NCI-H146 (cell line): ENCODE measurements around the gene FNDC1.

Source experiments
- DNase-seq: peaks from one replicate; lab custom pipeline; 2025; lab: John Stamatoyannopoulos, UW

Gene FNDC1

GRCh38 chr6:159212028-159212427 lies 42.8 kb downstream of the FNDC1 start:
- no peak for DNase-seq

GRCh38 chr6:159212525-159213280 lies 43.5 kb downstream of the FNDC1 start:
- DNase-seq: peak; percentile 18

GRCh38 chr6:159213405-159213804 lies 44.2 kb downstream of the FNDC1 start:
- no peak for DNase-seq

GRCh38 chr6:159214281-159214680 lies 45.1 kb downstream of the FNDC1 start:
- no peak for DNase-seq

GRCh38 chr6:159217595-159218275 lies 48.5 kb downstream of the FNDC1 start:
- DNase-seq: peak; percentile 15

GRCh38 chr6:159220093-159220492 lies 50.9 kb downstream of the FNDC1 start:
- DNase-seq: no peak

- no peak for DNase-seq
Observed at GRCh38 chr6:159221486-159222170, 52.4 kb downstream of the FNDC1 start.

- no peak for DNase-seq
Observed at GRCh38 chr6:159224452-159224851, 55.3 kb downstream of the FNDC1 start.

GRCh38 chr6:159229651-159230051 lies 60.5 kb downstream of the FNDC1 start:
- DNase-seq: no peak

- DNase-seq: no peak
Observed at GRCh38 chr6:159232106-159232645, 63.0 kb downstream of the FNDC1 start.

- no peak for DNase-seq
Observed at GRCh38 chr6:159232751-159233150, 63.6 kb downstream of the FNDC1 start.

GRCh38 chr6:159233365-159234101 lies 64.3 kb downstream of the FNDC1 start:
- no peak for DNase-seq

- no peak for DNase-seq
Observed at GRCh38 chr6:159234102-159234553, 64.9 kb downstream of the FNDC1 start.

GRCh38 chr6:159238920-159239558 lies 69.8 kb downstream of the FNDC1 start:
- no peak for DNase-seq

- no peak for DNase-seq
Observed at GRCh38 chr6:159249128-159249527, 79.9 kb downstream of the FNDC1 start.

GRCh38 chr6:159249752-159250151 lies 80.6 kb downstream of the FNDC1 start:
- DNase-seq: no peak

- DNase-seq: no peak
Observed at GRCh38 chr6:159250633-159251032, 81.4 kb downstream of the FNDC1 start.

GRCh38 chr6:159252955-159253508 lies 83.8 kb downstream of the FNDC1 start:
- DNase-seq: peak; percentile 58

GRCh38 chr6:159254186-159254585 lies 85.0 kb downstream of the FNDC1 start:
- no peak for DNase-seq

GRCh38 chr6:159255434-159255951 lies 86.3 kb downstream of the FNDC1 start:
- no peak for DNase-seq

- DNase-seq: no peak
Observed at GRCh38 chr6:159256128-159256527, 86.9 kb downstream of the FNDC1 start.
